ENCODE data around the gene DESI2.

GRCh38 chr1:244655186-244655585, 2.3 kb downstream of the DESI2 start:
- TF ChIP-seq CTCF (IDR thresholded peaks at IDR 0.05) (no peak), POLR2AphosphoS5 (IDR thresholded peaks at IDR 0.05) (no peak), EP300 (IDR thresholded peaks at IDR 0.05) (no peak), POLR2A (IDR thresholded peaks at IDR 0.05) (no peak)

Data from gastroesophageal sphincter (tissue), 3 donors.